ENCODE data around the gene MIEF1.
A peak's percentile ranks its signal among the peaks of the same experiment; 100 is the strongest.

The MIEF1 gene

DNA sequence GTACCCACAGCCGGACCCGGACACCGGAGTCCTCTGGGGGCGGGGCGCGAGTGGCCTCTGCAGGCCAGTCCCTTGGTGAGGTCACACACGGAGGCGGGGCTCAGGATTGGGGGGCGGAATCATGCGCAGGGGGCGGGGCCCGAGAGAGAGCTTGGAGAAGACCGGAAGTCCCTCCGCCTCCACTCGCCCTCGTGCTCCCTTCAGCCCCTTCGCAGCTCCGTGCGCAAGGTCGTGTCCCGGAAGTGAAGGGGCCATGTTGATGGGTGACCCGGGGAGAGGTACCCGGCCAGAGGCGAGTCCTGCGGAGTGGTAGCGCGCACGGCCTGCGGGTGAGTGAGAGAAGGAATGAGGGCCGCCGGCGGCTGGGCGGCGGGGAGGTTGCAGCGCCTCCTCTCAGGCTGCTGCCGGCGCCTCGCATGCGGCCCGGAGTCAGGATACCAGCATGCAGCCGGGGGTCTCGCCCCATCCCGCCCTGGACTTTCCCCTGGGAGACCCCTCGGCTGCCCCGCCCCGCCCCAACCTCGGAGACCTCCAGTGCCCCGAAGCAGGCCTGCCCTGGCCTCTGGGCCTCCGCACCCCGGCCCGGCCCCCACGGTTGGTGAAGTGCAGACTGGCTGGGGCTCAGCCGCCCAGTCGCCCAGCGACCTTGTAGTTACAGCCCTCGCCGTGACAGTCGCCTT is at the start of gene MIEF1:
MIEF1 (plus strand) TSS at position 182 of the 680 bp plus-strand sequence. CDS start 9,005 bp downstream, outside the sequence.
- Mint-ChIP-seq H3K36me3 (peaks cover 8% of the 10 kb centered on the region), H3K9me3 (ENCODE audit: low read depth) (no peaks in the 10 kb centered on the region), H3K4me3 (peak within 1 kb of the TSS; percentile 98), H3K27me3 (no peaks in the 10 kb centered on the region), H3K27ac (peak within 1 kb of the TSS; percentile 99), H3K4me1 (ENCODE audit: low read depth) (peaks cover 39% of the 10 kb centered on the region)

DNA sequence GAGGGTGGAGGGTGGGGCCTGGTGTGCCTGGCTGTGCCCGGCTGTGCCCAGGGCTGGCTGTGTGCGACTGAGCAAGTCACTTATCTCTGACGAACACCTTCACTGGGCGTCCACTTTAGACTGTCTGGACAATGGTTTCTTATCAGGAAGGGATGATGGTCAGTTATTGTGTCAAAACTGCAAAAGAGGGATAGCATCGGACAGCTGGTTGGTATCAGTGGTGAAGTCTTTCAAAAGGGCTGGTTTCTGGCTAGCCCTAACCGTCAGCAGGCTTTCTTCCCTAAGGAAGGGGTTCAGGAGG is 49.4 kb upstream of the MIEF1 start:
- no peak overlapping the region for H3K4me3 Mint-ChIP-seq
- no peaks in the 10 kb centered on the region for H3K27me3 Mint-ChIP-seq
- H3K27ac Mint-ChIP-seq = no peak overlapping the region
- peaks cover 2% of the 10 kb centered on the region for H3K36me3 Mint-ChIP-seq
- H3K4me1 Mint-ChIP-seq (ENCODE audit: low read depth) = peaks cover 38% of the 10 kb centered on the region
- H3K9me3 Mint-ChIP-seq (ENCODE audit: low read depth) = no peaks in the 10 kb centered on the region

DNA sequence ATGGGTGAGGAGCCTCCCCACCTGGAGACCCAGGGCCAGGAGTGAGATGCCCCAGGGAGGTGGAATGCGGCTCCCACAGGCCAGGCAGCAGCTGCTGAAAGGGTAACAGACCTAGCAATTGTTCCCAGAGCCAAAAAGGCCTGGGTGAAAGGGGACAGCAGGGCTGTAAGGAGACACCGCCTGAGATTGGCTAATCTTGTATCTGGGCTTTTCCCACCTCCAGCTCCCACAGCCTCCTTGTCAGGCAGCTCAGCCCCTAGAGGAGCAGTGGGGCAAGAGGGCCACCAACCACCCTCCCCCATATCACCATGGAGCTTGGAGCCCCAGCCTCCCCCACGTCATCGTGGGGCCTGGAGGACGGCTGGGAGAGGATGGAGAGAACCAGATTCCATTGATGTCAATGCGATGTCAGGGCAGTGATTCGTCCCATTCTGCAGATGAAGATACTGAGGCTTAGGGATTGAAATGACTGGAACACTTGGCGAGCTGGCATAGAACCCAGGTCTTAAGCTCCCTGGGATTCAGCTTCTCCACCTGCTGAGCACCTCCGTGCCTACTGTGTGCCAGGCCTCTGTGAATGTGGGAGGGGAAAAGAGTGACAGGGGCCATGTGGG is 48.2 kb upstream of the MIEF1 start:
- Mint-ChIP-seq H3K27ac (no peak overlapping the region), H3K9me3 (ENCODE audit: low read depth) (no peaks in the 10 kb centered on the region), H3K27me3 (peaks cover 4% of the 10 kb centered on the region), H3K36me3 (peaks cover 2% of the 10 kb centered on the region), H3K4me3 (no peak overlapping the region), H3K4me1 (ENCODE audit: low read depth) (peaks cover 38% of the 10 kb centered on the region)

DNA sequence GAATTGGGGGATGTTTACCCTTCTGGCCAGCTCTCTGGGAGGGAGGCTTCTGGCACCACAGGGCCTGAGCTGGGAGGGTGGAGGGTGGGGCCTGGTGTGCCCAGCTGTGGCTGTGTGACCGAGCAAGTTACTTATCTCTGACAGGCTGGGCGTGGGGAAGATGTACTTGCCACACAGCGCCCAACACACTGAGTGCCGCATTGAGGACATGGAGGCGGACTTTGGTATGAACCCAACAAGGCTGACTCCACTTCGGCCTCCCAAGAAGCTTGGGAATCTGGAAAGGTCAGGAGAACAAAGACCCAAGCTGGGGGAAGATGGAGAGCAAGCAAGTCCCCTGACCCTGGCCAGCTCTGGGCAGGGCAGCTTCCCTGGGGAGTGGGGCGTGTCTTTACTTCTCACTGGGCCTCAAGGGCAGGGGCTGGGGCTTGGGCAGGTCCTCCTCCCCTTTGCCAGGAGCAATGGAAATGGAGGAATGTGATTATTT is 47.7 kb upstream of the MIEF1 start:
- peaks cover 4% of the 10 kb centered on the region for H3K27me3 Mint-ChIP-seq
- no peak overlapping the region for H3K27ac Mint-ChIP-seq
- peaks cover 34% of the 10 kb centered on the region for H3K4me1 Mint-ChIP-seq (ENCODE audit: low read depth)
- H3K36me3 Mint-ChIP-seq = peaks cover 2% of the 10 kb centered on the region
- H3K9me3 Mint-ChIP-seq (ENCODE audit: low read depth) = no peaks in the 10 kb centered on the region
- no peak overlapping the region for H3K4me3 Mint-ChIP-seq

DNA sequence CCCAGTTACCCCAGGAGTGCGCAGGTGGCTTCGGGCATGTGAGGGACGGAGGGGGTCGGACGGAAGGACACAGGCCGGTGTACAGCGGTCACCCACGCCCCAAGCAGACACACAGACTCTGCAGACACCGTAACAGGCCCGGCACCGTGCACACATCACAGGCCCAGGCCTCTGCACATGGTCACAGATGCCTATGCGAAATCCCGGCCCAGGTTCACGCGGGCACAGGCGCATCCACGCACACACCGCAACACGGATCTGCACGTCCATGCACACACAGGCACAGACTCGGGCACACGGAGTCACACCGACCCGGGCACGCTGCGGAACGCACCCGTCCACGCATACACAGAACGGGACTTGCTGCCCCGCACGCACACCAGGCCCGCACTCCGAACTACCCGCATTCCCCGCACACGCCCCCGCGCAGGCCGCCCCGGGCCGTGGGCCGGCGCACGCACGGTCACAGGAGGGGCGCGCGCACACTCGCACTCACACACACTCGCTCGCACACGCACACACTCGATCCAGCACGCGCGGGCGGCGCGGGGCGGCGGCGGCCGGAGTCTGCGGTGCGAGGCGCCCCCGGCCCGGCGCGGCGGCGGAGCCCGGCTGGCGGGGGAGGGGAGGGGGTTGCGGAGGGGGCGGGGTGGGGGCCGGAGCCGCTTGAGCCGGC is 45.4 kb upstream of the MIEF1 start, which contains the start of gene MGAT3:
MGAT3 (plus strand) TSS at position 491 of the 676 bp plus-strand sequence. CDS start 30,336 bp downstream, outside the sequence.
- peaks cover 5% of the 10 kb centered on the region for H3K27me3 Mint-ChIP-seq
- no peaks in the 10 kb centered on the region for H3K9me3 Mint-ChIP-seq (ENCODE audit: low read depth)
- peak within 1 kb of the TSS; percentile 22 for H3K27ac Mint-ChIP-seq
- peaks cover 25% of the 10 kb centered on the region for H3K4me1 Mint-ChIP-seq (ENCODE audit: low read depth)
- no peaks in the 10 kb centered on the region for H3K36me3 Mint-ChIP-seq
- peak within 1 kb of the TSS; percentile 76 for H3K4me3 Mint-ChIP-seq

DNA sequence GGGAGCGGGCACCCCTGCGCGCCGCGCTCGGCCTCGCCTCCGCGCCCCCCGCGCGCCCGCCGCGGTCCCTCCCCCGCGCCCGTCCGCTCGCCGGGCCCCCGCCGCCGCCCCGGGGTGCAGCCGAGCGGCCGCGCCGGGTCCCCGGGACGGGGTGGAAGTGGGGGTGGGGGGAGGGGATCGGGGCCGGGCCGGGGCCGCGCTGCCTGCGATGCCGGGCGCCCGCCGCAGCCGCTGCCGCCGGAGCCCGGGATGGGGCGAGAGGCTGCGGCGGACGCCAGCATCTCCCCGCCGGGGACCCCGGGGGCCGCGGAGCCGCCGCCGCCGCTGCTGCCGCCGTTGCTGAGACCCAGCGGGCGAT is 44.9 kb upstream of the MIEF1 start:
- no peak overlapping the region for H3K27ac Mint-ChIP-seq
- no peaks in the 10 kb centered on the region for H3K9me3 Mint-ChIP-seq (ENCODE audit: low read depth)
- peaks cover 5% of the 10 kb centered on the region for H3K27me3 Mint-ChIP-seq
- no peaks in the 10 kb centered on the region for H3K36me3 Mint-ChIP-seq
- no peak overlapping the region for H3K4me3 Mint-ChIP-seq
- H3K4me1 Mint-ChIP-seq (ENCODE audit: low read depth) = peaks cover 21% of the 10 kb centered on the region

DNA sequence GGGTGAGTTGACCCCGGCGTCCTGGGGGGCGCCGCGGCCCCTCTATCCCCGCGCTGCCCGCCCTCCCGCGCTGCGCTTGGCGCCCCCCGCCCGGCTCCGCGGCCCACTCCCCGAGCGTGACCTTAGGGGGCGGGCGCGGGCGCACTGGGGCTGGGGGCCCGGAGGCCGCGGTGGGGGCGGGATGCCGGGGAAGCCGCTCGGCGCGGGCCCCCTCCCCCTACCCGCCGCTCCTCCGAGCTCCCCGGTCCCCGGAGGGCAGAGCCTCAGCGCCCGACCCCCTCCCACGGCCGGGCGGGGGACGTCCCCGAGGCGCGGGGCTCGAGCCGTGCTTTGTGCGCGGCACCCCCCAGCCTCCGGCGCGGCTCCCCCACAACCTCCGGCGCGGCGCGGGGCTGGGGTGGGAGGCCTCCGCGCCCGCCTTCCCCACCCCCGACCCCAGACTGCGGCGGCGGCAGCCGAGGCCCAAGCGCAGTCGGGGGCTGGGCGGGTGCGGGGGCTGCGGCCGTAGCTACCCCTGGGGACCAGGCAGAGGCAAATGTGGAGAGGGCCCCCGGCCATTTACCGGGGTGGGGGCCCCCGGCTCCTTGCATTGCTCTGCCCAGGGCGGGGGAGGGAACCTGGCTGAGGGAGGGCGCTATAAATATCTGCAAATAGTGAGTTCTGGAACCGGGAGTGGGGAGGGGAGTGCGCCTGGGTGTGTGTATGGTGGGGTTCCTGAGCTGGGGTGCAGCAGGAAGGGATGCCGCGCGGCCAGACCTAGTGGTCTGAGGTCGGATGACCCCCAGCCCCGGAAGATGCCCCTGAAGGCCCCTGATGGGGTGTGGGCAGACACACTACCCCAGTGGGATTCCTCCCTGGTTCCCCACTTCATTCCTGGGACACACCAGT is 44.3 kb upstream of the MIEF1 start:
- Mint-ChIP-seq H3K4me3 (peak overlapping the region; percentile 61), H3K36me3 (no peaks in the 10 kb centered on the region), H3K9me3 (ENCODE audit: low read depth) (no peaks in the 10 kb centered on the region), H3K27ac (no peak overlapping the region), H3K4me1 (ENCODE audit: low read depth) (peaks cover 18% of the 10 kb centered on the region), H3K27me3 (peaks cover 5% of the 10 kb centered on the region)

DNA sequence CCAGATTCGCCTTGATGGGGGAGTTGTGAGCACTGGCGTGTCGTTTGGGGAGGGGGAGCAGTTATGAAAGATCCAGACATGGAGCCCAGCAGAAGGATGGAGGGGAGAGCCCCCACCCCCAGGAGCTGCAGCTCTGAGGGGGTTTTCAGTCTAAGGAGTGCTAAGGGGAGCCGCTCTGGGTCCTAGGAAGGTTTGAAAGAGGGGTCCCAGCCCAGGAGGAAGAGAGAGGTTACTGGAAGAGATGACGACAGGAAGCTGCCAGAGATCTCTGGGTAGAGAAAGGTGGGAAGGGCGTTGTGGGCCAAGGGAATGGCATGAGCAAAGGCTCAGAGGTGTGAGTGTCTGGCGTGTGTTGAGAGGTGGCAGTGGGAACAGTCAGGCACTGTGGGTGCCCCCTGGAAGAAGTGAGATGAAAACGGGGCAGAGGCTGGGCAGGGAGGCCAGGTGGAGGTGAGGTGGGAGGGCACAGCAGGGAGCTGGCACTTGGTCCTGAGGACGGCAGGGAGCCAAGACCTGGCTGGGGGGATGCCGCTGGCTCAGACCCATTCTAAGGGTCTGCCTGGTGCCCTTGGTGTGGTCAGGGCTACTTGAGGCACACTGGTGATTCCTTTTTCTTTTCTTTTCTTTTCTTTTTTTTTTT is 43.5 kb upstream of the MIEF1 start:
- peaks cover 18% of the 10 kb centered on the region for H3K4me1 Mint-ChIP-seq (ENCODE audit: low read depth)
- peaks cover 5% of the 10 kb centered on the region for H3K27me3 Mint-ChIP-seq

DNA sequence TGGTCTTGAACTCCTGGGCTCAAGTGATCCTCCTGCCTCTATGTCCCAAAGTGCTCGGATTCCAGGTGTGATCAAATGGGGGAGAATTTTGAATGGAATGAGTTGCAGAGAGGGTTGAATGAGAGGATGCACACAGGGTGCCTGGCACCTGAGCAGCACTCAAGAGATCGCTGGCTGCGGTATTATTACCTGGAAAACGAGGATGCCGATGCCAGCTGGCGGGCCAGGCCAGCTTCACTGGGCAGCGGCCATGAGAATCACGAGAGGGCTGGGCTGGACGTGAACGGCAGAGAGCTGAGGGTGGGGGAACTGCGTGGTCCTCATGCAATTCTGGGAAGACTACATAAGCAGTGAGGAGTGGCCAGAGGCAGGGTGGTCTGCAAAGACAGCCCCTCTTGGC is 42.4 kb upstream of the MIEF1 start:
- Mint-ChIP-seq H3K9me3 (ENCODE audit: low read depth) (no peaks in the 10 kb centered on the region), H3K4me1 (ENCODE audit: low read depth) (peaks cover 18% of the 10 kb centered on the region), H3K27ac (no peak overlapping the region), H3K4me3 (no peak overlapping the region), H3K27me3 (peaks cover 5% of the 10 kb centered on the region), H3K36me3 (no peaks in the 10 kb centered on the region)

More for the DNA sequence above, 43.5 kb upstream of the MIEF1 start:
- no peaks in the 10 kb centered on the region for H3K9me3 Mint-ChIP-seq (ENCODE audit: low read depth)
- H3K27ac Mint-ChIP-seq = no peak overlapping the region
- H3K4me3 Mint-ChIP-seq = peak overlapping the region; percentile 61
- no peaks in the 10 kb centered on the region for H3K36me3 Mint-ChIP-seq

DNA sequence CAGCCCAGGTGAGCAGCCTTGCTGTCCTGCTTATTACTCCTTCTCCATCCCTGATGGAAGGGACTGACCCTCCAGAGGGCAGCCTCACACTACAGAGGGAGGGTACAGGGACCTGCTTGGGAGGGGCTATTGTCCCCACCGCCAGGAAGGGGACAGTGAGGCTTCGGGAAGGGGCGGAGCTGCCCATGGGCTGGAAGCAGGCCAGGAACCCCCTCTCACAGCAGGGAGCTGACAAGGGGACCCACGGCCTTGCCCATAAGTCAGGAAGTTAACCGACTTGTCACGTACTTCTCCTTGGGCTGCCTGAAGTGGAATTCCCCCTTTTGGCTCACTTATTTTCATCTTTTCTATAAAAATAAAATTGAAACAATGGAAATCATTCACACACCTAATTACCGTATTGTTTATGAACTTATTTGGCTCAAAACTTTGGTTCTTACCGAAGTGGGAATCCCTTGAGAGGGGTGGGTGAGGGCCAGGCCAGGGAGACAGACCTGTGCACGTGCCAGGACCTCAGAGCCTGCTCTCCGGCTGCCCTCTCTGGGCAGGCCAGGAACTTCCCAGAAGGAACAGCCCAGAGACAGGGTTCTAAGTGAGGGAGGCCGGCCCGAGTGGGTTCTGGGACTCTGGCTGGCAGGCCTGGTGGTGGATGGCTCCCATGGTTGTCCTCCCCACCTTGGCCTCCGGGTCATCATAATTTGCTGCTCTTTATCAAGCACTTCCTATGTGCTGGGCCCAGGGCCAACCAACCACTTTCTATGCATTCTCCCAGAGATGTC is 39.5 kb upstream of the MIEF1 start:
- Mint-ChIP-seq H3K36me3 (no peaks in the 10 kb centered on the region), H3K27ac (no peak overlapping the region), H3K9me3 (ENCODE audit: low read depth) (no peaks in the 10 kb centered on the region), H3K27me3 (peaks cover 5% of the 10 kb centered on the region), H3K4me1 (ENCODE audit: low read depth) (peaks cover 5% of the 10 kb centered on the region), H3K4me3 (no peak overlapping the region)

DNA sequence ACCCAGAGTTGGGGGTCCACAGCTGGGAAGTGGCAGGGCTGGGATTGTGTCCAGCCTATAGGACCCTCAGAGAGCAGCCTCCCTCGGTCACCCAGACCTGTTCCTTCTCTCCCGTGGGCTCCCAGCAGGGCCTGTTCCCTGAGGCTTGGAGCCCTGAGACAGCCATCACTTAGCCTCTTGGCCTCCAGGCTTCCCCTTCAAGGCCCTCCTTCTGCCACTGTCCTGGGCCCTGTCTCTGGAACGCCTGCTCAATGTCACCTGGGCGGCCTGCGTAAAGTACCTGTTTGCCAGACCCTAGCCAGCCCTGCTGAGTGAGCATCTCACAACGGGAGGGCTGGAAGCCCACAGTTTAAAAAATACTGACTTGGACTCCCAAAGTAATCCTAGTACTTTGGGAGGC is 38.8 kb upstream of the MIEF1 start:
- H3K36me3 Mint-ChIP-seq = no peaks in the 10 kb centered on the region
- H3K9me3 Mint-ChIP-seq (ENCODE audit: low read depth) = no peaks in the 10 kb centered on the region
- H3K27ac Mint-ChIP-seq = no peak overlapping the region
- H3K4me1 Mint-ChIP-seq (ENCODE audit: low read depth) = peaks cover 4% of the 10 kb centered on the region
- peaks cover 5% of the 10 kb centered on the region for H3K27me3 Mint-ChIP-seq
- no peak overlapping the region for H3K4me3 Mint-ChIP-seq

DNA sequence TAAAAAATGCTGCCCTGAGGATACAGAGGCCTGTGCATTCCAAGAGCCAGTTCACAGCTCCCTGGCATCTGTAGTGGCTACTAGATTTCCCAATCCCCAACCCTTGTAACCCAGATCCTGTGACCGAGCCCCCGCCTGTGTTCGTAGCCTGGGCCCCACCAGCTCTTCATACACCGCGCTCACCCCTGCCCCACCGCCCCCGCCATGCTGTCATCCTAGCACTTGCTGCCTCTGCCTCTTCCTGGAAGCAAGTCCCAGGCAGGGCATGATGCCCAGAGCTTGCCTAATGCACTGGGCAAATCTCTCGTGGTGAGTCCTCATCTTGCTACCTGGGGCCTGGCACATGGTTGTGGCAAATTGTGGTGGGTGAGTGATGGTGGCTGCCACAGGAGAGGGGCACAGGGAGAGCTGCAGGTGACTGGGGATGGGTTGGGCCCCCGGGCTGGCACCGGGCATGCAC is 38.1 kb upstream of the MIEF1 start:
- Mint-ChIP-seq H3K9me3 (ENCODE audit: low read depth) (no peaks in the 10 kb centered on the region), H3K27ac (no peak overlapping the region), H3K27me3 (peaks cover 1% of the 10 kb centered on the region), H3K36me3 (no peaks in the 10 kb centered on the region), H3K4me1 (ENCODE audit: low read depth) (no peaks in the 10 kb centered on the region), H3K4me3 (no peak overlapping the region)

DNA sequence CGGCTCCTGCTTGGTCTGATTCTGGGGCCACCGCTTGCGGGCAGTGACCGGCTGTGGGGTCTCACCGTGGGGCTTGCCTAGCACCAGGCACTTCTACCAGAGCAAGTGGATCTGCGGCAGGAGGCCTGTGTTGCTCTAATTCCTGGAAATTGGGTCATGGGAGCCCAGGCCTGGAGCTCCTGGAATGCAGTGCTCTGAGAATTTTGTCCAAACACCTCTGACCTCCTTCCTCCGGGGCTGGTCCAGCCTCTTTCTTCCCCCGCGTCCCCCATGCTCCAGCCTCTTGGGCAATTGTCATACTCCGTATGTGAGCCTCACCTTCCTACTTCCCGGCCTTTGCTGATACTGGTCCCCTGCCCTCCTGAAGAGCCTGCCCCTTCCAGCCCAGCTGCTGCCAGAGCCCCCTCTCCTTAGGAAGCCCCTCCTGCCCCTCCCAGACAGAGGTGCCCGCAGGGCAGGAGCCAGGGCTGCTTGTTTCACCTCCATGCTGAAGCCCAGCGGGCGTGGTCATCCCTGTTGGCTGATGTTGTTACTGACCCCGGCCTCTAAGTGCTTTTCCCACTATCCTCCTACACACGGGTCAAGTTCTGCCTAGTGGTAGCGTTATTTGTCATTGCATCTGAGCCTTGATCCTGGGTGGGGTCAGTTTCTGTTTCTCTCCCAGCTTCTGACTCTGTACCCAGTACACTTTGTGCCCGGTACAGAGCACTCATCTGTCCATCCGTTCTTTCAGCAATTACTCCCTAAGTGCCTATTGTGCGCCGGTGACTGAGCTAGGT is 35.7 kb upstream of the MIEF1 start:
- Mint-ChIP-seq H3K27me3 (no peaks in the 10 kb centered on the region), H3K4me3 (no peak overlapping the region), H3K9me3 (ENCODE audit: low read depth) (no peaks in the 10 kb centered on the region), H3K36me3 (no peaks in the 10 kb centered on the region), H3K4me1 (ENCODE audit: low read depth) (peaks cover 2% of the 10 kb centered on the region), H3K27ac (no peak overlapping the region)
